HepG2 (cell line): Measurements from ENCODE around the gene ATP9A. TPM values are rescaled to one million over a fixed set of nuclear protein-coding genes. Genes with fewer than 3 reads are reported as not detected.
A peak's percentile ranks its signal among the peaks of the same experiment; 100 is the strongest.

Experiments used
- AFF4 ChIP-seq: sonication (generic); formaldehyde crosslinking; IDR thresholded peaks from 2 replicates; pipeline ENCODE4 v1.4.0; 2020; ENCODE audit warnings: missing genetic modification reagents
- FIP1L1 ChIP-seq: fragments of 200-400 bp; formaldehyde crosslinking; IDR thresholded peaks from 2 replicates; pipeline ENCODE4 v1.6.1; 2018; ENCODE audit warnings: low read depth, mild to moderate bottlenecking, low read length, moderate library complexity, borderline replicate concordance; ENCODE audit not compliant: insufficient read depth
- HINFP ChIP-seq: sonication (generic); formaldehyde crosslinking; IDR thresholded peaks from 2 replicates; pipeline ENCODE4 v1.4.0; 2020; ENCODE audit warnings: low read depth, mild to moderate bottlenecking, missing genetic modification reagents
- KAT2B ChIP-seq: fragments of 150-350 bp; IDR thresholded peaks from 2 replicates; pipeline ENCODE4 v1.6.1; 2014; ENCODE audit warnings: low read depth, low read length, borderline replicate concordance
- MED13 ChIP-seq: sonication (generic); formaldehyde crosslinking; IDR thresholded peaks from 2 replicates; pipeline ENCODE4 v1.5.0; 2020; ENCODE audit warnings: missing genetic modification reagents
- PTBP1 ChIP-seq: fragments of 200-400 bp; formaldehyde crosslinking; IDR thresholded peaks from 2 replicates; pipeline ENCODE4 v1.6.1; 2018; ENCODE audit warnings: low read length, low read depth; ENCODE audit not compliant: poor library complexity, severe bottlenecking
- ZFP62 ChIP-seq: sonication (generic); formaldehyde crosslinking; IDR thresholded peaks from 2 replicates; pipeline ENCODE4 v1.4.0; 2020; ENCODE audit warnings: missing genetic modification reagents
- ZFX ChIP-seq: sonication (generic); formaldehyde crosslinking; IDR thresholded peaks from 2 replicates; pipeline ENCODE4 v1.4.0; 2020; ENCODE audit warnings: mild to moderate bottlenecking, low read depth, missing genetic modification reagents, moderate library complexity
- ZNF496 ChIP-seq: sonication (generic); formaldehyde crosslinking; IDR thresholded peaks from 2 replicates; pipeline ENCODE4 v1.8.1; 2023; ENCODE audit warnings: mild to moderate bottlenecking, moderate library complexity, missing genetic modification reagents; ENCODE audit not compliant: insufficient replicate concordance
- ZNF615 ChIP-seq: sonication (generic); formaldehyde crosslinking; IDR thresholded peaks from 2 replicates; pipeline ENCODE4 v1.5.0; 2020; ENCODE audit warnings: mild to moderate bottlenecking, missing genetic modification reagents, borderline replicate concordance
- polyA plus RNA-seq, 8 experiments: library from polyadenylated mRNA; depleted of rRNA in 3 of 8; stranded (reverse) in 7 of 8; unstranded in 1 of 8; fragments of >200 nt; fragmentation: Illumina TruSeq in 4 of 8; extraction: Trizol in 4 of 8; gene quantifications; 2 replicates each; pipeline versions ENCODE4 v1.2.1 to v1.2.3, GENCODE V29; 2011 to 2016; ENCODE audit warnings: low read depth in 4 of 8, missing spikeins in 1 of 8, mixed read lengths in 1 of 8; ENCODE audit not compliant: insufficient read depth in 1 of 8
- total RNA-seq, 5 experiments: library from RNA; depleted of rRNA; stranded (reverse); fragments of >200 nt; fragmentation: Illumina TruSeq; extraction: Trizol; gene quantifications; 2 replicates each; pipeline ENCODE4 v1.2.3, GENCODE V29; 2016; ENCODE audit warnings: low read depth in 1 of 5
- TF ChIP-seq, protein P1 (sequence below): sonication (generic); formaldehyde crosslinking; IDR thresholded peaks from one replicate; pipeline ENCODE4 v1.5.1; 2020; ENCODE audit warnings: mild to moderate bottlenecking, missing genetic modification reagents; ENCODE audit errors: not compliant biosample characterization
- TF ChIP-seq, protein P2 (sequence below): sonication (generic); formaldehyde crosslinking; IDR thresholded peaks from 2 replicates; pipeline ENCODE4 v1.5.0; 2020; ENCODE audit warnings: mild to moderate bottlenecking, missing genetic modification reagents, borderline replicate concordance

The ATP9A gene
- total and polyA plus RNA-seq, 2 of the 13 experiments (the other 11 are each of a cell fraction or from before 2014, with no cell fraction given) = 11.8 to 18.5 TPM

GRCh38 chr20:51725584-51726176 is 42.5 kb downstream of the ATP9A start (continued):
- TF ChIP-seq, protein P1, sequence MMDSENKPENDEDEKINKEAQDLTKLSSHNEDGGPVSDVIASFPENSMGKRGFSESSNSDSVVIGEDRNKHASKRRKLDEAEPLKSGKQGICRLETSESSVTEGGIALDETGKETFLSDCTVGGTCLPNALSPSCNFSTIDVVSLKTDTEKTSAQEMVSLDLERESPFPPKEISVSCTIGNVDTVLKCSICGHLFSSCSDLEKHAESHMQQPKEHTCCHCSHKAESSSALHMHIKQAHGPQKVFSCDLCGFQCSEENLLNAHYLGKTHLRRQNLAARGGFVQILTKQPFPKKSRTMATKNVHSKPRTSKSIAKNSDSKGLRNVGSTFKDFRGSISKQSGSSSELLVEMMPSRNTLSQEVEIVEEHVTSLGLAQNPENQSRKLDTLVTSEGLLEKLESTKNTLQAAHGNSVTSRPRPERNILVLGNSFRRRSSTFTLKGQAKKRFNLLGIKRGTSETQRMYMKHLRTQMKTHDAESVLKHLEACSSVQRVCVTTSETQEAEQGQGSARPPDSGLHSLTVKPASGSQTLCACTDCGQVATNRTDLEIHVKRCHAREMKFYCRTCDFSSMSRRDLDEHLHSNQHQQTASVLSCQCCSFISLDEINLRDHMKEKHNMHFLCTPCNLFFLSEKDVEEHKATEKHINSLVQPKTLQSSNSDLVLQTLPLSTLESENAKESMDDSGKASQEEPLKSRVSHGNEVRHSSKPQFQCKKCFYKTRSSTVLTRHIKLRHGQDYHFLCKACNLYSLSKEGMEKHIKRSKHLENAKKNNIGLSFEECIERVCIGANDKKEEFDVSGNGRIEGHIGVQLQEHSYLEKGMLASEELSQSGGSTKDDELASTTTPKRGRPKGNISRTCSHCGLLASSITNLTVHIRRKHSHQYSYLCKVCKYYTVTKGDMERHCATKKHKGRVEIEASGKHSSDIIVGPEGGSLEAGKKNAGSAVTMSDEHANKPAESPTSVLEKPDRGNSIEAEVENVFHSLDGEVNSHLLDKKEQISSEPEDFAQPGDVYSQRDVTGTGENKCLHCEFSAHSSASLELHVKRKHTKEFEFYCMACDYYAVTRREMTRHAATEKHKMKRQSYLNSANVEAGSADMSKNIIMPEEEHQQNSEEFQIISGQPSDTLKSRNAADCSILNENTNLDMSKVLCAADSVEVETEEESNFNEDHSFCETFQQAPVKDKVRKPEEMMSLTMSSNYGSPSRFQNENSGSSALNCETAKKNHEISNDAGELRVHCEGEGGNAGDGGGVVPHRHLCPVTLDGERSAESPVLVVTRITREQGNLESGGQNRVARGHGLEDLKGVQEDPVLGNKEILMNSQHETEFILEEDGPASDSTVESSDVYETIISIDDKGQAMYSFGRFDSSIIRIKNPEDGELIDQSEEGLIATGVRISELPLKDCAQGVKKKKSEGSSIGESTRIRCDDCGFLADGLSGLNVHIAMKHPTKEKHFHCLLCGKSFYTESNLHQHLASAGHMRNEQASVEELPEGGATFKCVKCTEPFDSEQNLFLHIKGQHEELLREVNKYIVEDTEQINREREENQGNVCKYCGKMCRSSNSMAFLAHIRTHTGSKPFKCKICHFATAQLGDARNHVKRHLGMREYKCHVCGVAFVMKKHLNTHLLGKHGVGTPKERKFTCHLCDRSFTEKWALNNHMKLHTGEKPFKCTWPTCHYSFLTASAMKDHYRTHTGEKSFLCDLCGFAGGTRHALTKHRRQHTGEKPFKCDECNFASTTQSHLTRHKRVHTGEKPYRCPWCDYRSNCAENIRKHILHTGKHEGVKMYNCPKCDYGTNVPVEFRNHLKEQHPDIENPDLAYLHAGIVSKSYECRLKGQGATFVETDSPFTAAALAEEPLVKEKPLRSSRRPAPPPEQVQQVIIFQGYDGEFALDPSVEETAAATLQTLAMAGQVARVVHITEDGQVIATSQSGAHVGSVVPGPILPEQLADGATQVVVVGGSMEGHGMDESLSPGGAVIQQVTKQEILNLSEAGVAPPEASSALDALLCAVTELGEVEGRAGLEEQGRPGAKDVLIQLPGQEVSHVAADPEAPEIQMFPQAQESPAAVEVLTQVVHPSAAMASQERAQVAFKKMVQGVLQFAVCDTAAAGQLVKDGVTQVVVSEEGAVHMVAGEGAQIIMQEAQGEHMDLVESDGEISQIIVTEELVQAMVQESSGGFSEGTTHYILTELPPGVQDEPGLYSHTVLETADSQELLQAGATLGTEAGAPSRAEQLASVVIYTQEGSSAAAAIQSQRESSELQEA = no peak
- TF ChIP-seq PTBP1 (no peak), MED13 (CRISPR knock-in tag) (no peak), ZNF496 (CRISPR knock-in tag) (no peak), KAT2B (no peak), FIP1L1 (no peak), ZFP62 (CRISPR knock-in tag) (no peak), ZFX (CRISPR knock-in tag) (peak; percentile 41; the same call in 1 of the 2 replicates), AFF4 (CRISPR knock-in tag) (no peak), HINFP (CRISPR knock-in tag) (no peak), ZNF615 (0 out of 2 replicates have a peak, but pooled peaks have one; percentile 31)
- TF ChIP-seq, protein P2, sequence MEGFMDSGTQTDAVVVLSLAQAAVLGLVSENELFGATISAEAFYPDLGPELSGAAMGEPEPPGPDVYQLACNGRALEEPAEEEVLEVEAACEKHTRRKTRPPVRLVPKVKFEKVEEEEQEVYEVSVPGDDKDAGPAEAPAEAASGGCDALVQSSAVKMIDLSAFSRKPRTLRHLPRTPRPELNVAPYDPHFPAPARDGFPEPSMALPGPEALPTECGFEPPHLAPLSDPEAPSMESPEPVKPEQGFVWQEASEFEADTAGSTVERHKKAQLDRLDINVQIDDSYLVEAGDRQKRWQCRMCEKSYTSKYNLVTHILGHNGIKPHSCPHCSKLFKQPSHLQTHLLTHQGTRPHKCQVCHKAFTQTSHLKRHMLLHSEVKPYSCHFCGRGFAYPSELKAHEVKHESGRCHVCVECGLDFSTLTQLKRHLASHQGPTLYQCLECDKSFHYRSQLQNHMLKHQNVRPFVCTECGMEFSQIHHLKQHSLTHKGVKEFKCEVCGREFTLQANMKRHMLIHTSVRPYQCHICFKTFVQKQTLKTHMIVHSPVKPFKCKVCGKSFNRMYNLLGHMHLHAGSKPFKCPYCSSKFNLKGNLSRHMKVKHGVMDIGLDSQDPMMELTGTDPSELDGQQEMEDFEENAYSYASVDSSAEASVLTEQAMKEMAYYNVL = no peak
